NCI-H1694 (cell line): ENCODE measurements around the gene COX14.
"Not testable (repeated sequence)": the region's sequence is repeated elsewhere in the genome, so short reads cannot be mapped to it uniquely, and the experiment has no call there.

Experiments used
- DNase-seq: peaks from one replicate; lab custom pipeline; 2025; lab: John Stamatoyannopoulos, UW

COX14 gene

GRCh38 chr12:50107416-50108268, 4.4 kb upstream of the COX14 start:
- DNase-seq, result no peak

DNA sequence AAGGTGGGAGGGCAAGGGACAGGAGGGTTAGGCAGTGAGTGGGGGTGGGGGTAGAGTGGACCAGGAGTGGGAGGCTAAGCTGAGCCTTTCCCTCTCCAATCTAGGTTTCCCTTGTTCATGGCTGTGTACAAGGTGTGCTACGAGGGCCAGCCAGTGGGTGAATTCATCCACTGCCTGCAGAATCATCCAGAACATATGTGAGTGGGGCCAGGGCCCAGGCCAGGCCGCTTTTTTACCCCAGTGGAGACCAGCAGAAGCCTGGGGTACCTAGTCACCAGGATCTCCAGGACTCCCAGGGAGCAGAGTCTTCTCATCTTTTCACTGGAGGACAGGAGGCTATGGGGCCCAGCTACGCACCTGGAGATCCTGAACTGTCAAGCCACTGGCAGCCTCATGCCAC, 2.7 kb upstream of the COX14 start:
- DNase-seq, result no peak

DNA sequence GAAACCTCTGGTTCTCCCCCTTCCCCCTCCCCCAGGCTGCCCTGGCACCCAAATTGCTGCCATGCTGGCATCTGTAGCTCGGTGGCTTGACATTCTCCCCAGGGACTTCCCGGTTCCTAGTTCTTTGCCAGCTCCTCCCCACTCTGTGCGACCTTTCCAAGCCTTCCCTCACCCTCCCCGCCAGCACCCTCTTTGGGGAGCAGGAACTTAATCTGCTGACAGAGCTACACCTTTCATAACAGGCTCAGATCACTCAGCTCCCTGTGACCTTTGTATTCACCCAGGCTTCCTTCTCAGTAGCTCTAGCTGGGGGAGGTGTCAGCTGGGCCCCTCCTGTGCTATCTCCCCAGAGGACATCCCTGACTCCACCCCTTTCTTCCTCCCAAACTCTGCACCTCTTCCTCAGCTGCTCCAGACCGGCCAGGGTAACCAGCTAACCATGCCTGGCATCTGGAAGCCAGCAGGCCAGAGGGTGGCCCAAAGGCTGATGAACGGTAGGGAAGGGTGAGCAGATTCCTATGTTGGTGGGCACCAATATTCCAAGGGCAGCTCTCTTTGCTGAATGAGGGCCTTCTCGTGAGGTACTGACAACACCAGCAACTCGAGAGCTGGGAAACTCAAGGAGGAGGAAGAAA, 1.8 kb upstream of the COX14 start:
- no peak for DNase-seq

DNA sequence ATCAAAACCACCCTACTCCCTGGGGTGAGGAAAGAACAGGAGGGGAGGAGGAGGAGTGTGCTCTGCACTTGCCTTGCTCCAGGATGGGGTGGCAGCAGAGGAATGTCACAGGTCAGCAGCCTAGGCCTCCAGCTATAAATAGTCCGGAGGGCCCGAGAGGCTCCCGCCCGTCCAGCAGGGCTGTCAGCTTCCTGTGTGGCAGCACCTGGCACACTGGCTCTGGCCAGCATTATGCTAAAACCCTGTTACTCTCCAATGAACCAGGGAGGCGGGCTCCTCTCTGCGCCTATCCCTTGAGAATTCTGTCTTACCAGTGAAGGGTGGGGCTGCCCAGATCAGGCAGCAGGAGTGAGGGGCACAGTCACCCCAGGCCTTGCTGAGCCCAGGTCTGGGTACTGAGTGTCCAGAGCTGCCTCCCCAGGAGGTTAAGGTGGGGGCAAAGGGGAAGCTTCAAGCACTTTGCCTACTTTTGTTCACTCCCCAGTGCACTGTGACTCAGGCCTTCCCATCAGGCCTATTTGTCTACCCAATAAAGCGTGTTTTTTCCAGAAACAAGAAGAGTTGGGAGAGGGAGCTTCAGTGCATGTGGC, 1.2 kb upstream of the COX14 start:
- no peak for DNase-seq

GRCh38 chr12:50111395-50111692, 692 bp upstream of the COX14 start:
- no peak for DNase-seq

DNA sequence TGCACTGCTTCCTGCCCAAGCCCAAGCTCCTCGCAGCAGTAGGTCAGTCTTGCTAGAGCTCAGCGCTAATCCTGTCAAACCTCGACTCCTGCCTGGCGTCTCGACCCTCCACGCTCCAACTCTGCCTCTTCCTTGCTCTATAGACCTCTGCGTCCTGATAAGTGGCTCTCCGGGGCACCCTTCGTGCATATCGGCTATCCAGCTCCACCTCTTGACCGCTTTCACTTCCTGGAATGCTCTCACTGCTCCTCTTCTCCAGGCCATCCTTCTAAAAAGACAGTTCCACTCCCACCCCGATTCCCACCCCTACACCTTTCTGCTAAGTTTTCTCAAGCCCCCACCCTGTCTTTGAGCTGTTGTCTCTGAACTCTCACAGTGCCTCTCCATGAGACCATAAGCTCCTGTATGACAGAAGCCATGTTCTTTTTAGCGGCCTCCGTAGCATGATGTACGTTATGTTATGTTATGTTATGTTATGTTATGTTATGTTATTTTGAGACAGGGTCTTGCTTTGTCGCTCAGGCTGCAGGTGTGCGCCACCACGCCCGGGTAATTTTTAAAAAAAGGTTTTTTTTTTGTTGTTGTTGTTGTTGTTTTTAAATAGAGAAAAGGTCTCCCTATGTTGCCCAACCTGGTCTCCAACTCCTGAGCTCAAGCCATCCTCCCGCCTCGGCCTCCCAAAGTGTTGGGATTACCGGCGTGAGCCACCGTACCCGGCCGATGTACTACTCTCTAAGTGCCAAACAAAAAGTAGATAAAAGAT, 601 bp downstream of the COX14 start:
- no peak for DNase-seq

DNA sequence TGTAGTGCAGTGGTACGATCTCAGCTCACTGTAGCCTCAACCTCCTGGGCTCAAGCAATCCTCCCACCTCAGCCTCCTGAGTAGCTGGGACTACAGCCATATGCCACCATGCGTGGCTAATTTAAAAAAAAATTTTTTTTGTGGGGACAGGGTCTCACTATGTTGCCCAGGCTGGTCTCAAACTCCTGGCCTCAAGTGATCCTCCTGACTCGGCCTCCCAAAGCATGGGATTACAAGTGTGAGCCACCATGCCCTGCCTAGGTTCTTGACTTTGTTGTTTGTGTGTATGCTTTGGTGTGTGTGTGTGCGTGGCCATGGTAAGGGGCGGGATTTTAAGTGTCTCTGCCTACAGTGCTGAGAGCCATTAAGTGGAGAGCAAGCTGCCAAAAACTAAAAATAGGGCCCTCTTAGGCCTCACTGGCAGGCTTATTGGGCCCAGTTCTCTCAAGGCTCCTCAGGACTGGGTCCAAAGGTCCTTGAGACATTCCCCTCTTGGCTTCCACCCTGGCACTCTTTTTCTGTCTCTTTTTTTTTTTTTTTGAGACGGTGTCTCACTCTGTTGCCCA, 5.1 kb downstream of the COX14 start:
- no peak for DNase-seq

- no peak for DNase-seq
These were observed 7.4 kb downstream of the COX14 start for GRCh38 chr12:50119387-50119786.

DNA sequence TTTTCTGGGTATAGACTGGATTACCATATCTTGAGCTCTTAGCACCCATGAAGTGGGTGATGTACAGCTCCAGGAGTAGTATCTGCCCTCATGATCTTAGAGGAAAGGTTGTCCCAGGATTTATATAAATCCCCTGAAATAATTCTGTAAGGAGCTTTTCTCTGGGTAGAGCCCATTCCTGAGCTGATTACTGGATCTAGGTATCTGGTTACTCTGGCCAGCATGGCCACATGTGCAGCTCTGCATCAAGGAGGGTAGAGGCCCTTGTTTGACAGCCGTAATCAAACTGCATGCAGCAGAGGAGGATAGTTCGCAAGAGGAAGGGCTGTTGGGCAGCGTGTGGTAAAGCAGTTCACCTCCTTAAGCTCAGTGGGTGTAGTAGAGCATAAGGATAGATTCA, 8.5 kb downstream of the COX14 start:
- DNase-seq, result no peak

DNA sequence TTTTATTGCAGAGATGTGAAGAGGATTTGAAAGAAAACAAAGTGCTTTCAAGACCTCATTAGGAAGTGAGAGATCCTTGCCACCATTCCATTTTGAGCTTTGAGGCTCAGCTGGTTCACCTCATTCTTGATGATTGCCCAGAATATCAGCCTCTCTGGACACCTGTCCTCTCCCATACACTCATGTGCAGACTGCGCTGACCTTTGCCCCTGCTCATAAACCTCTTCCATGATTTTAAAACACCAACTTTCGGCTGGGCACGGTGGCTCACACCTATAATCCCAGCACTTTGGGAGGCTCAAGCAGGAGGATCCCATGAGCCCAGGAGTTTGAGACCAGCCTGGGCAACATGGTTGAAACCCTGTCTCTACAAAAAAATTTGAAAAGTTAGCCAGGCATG, 8.9 kb downstream of the COX14 start:
- no peak for DNase-seq

- DNase-seq, result no peak
These were observed 9.6 kb downstream of the COX14 start for GRCh38 chr12:50121641-50122040.

DNA sequence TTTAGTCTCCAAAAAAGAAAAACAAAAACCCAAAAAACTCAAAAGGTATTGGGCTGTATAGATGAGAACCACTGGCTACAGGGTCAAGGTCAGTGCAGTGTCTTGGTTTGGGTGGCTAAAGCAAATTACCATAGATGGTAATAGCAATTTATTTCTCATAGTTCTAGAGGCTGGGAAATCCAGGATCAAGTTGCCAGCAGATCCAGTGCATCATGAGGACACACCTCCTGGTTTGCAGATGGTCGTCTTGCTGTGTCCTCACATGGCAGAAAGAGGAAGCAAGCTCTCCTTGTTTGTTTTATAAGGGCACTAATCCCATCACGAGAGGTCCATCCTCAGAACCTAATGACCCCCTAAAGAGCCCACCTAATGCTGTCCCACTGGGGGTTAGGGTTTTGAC, 11.2 kb downstream of the COX14 start:
- DNase-seq, result no peak

DNA sequence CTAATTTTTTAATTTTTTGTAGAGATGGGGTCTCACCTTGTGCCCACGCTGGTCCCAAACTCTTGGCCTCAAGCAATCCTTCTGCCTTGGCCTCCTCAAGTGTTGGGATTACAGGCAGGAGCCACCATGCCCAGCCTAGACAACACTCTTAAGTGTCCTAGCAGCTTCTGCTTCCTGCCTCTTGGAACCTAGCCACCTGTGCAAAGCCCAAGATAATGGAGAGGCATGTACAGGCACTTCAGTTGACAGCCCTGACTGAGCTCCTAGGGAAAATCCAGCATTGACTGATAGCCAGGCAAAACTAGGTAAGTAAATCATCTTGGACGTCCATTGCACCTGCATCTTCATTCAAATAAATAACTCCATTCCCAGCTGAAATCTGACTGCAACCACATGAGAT, 15.5 kb downstream of the COX14 start:
- no peak for DNase-seq

DNA sequence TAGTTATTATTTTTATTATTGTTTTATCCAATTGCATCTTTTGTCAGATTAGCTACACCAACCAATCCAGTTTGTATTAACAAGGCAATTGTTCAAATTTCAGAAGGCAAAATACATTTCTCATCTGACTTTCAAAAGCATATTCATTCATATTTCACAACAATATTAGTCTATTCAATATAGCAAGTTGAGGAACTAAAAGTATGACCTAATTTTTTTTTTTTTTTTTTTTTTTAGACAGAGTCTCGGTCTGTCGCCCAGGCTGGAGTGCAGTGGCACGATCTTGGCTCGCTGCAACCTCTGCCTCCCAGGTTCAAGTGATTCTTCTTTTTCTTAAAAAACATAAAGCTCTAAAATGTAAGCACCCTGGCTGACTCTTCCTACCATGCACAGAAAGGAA, 17.3 kb downstream of the COX14 start:
- no peak for DNase-seq

DNA sequence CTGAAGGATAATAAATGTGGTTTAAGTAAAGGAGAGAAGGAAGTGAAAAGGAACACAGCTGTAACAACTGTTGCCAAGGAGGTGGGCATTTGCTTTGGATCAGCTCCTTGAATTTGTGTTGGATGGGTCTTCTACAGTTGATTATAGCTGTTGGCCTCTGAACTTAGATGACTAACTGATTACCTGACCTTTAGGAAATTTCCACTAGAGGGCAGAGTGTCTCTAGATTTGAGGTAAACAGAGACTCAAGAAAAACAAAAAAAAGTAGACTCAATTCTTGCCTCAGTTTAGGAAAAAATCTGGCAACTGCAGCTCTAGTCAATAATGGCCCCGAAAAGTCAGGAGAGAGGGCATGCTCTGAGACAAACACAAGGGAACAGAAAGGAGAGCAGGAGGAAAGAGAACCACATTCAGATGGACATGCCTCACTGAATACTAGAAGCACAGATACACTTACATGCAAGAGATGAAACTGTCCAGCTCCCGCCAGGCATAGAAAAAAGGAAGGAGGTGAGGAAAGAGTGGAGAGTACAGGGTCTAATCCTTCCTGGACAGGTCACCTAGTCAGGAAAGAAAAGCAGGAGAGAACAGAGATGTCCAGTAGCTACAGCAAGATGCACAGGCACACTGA, 20.6 kb downstream of the COX14 start:
- no peak for DNase-seq

- no peak for DNase-seq
These were observed 31.0 kb downstream of the COX14 start for GRCh38 chr12:50142993-50143392.

GRCh38 chr12:50145439-50145838, 33.4 kb downstream of the COX14 start:
- DNase-seq, result no peak

GRCh38 chr12:50147281-50147680, 35.2 kb downstream of the COX14 start:
- no peak for DNase-seq

- DNase-seq, result not testable (repeated sequence)
These were observed 36.0 kb downstream of the COX14 start for GRCh38 chr12:50148011-50148410.

GRCh38 chr12:50149311-50149710, 37.3 kb downstream of the COX14 start:
- no peak for DNase-seq

- DNase-seq, result no peak
These were observed 39.1 kb downstream of the COX14 start for GRCh38 chr12:50151047-50151687.
